ENCODE data around the gene SLC22A4. TPM values are rescaled to one million over a fixed set of nuclear protein-coding genes. Genes with fewer than 3 reads are reported as not detected.

SLC22A4 gene
- total RNA-seq, 2 experiments from 2014 or later: 0.16 to 0.22 TPM

- Mint-ChIP-seq H3K27me3 (no peaks in the 10 kb centered on the region), H3K4me1 (ENCODE audit: low read depth) (no peaks in the 10 kb centered on the region), H3K36me3 (ENCODE audit: low read depth) (peaks cover 39% of the 10 kb centered on the region), H3K4me3 (no peak overlapping the region), H3K9me3 (no peaks in the 10 kb centered on the region), H3K27ac (no peak overlapping the region)
- no peaks in the 10 kb centered on the region for H3K27me3 ChIP-seq (ENCODE audit: control insufficient read depth in 1 of 2, insufficient read depth in 2 of 2, low read length in 2 of 2)
- ATAC-seq (ENCODE audit: poor library complexity) (no peak), DNase-seq (no peak)
- H3K9me3 ChIP-seq (ENCODE audit: control insufficient read depth in 1 of 2, insufficient read depth in 1 of 2, low read length in 2 of 2): no peaks in the 10 kb centered on the region
- intact Hi-C loops (cut with DNase I, micrococcal nuclease): no loop called here
- TF ChIP-seq CTCF (IDR thresholded peaks at IDR 0.05): no peak
- ChIA-PET CTCF (no interaction called here), POLR2A (no interaction called here)
- H3K27ac ChIP-seq (ENCODE audit: low read depth in 1 of 2, low read length in 2 of 2): no peak overlapping the region
- H3K4me3 ChIP-seq (ENCODE audit: low read length): no peak overlapping the region
- no peaks in the 10 kb centered on the region for H3K4me1 ChIP-seq (ENCODE audit: insufficient read depth, low read length)
- peaks cover 3% of the 10 kb centered on the region for H3K36me3 ChIP-seq (ENCODE audit: insufficient read depth, low read length)
Observed at GRCh38 chr5:132344775-132345514, 50.8 kb downstream of the SLC22A4 start.

GRCh38 chr5:132353486-132353995 is 59.3 kb downstream of the SLC22A4 start:
- ATAC-seq (ENCODE audit: poor library complexity) (no peak), DNase-seq (no peak)
- no peak overlapping the region for H3K4me3 Mint-ChIP-seq
- H3K4me1 Mint-ChIP-seq (ENCODE audit: low read depth): no peaks in the 10 kb centered on the region
- no peak for TF ChIP-seq CTCF (IDR thresholded peaks at IDR 0.05)
- no peak overlapping the region for H3K4me3 ChIP-seq (ENCODE audit: low read length)
- H3K27me3 ChIP-seq (ENCODE audit: control insufficient read depth in 1 of 2, insufficient read depth in 2 of 2, low read length in 2 of 2): no peaks in the 10 kb centered on the region
- CTCF ChIA-PET: no interaction called here
- H3K27me3 Mint-ChIP-seq: no peaks in the 10 kb centered on the region
- peaks cover 4% of the 10 kb centered on the region for H3K4me1 ChIP-seq (ENCODE audit: insufficient read depth, low read length)
- H3K36me3 ChIP-seq (ENCODE audit: insufficient read depth, low read length): no peaks in the 10 kb centered on the region
- H3K9me3 ChIP-seq (ENCODE audit: control insufficient read depth in 1 of 2, insufficient read depth in 1 of 2, low read length in 2 of 2): no peaks in the 10 kb centered on the region
- H3K9me3 Mint-ChIP-seq: no peaks in the 10 kb centered on the region
- H3K27ac ChIP-seq (ENCODE audit: low read depth in 1 of 2, low read length in 2 of 2): no peak overlapping the region
- peaks cover 48% of the 10 kb centered on the region for H3K36me3 Mint-ChIP-seq (ENCODE audit: low read depth)
- intact Hi-C loops (cut with DNase I, micrococcal nuclease): no loop called here
- no peak overlapping the region for H3K27ac Mint-ChIP-seq
- POLR2A ChIA-PET: no interaction called here

- no peak overlapping the region for H3K4me3 ChIP-seq (ENCODE audit: low read length)
- Mint-ChIP-seq H3K9me3 (no peaks in the 10 kb centered on the region), H3K4me3 (no peak overlapping the region), H3K27me3 (no peaks in the 10 kb centered on the region), H3K27ac (no peak overlapping the region), H3K4me1 (ENCODE audit: low read depth) (no peaks in the 10 kb centered on the region), H3K36me3 (ENCODE audit: low read depth) (peaks cover 41% of the 10 kb centered on the region)
- CTCF ChIA-PET: no interaction called here
- DNase-seq (no peak), ATAC-seq (ENCODE audit: poor library complexity) (no peak)
- no peaks in the 10 kb centered on the region for H3K36me3 ChIP-seq (ENCODE audit: insufficient read depth, low read length)
- no peaks in the 10 kb centered on the region for H3K9me3 ChIP-seq (ENCODE audit: control insufficient read depth in 1 of 2, insufficient read depth in 1 of 2, low read length in 2 of 2)
- peaks cover 4% of the 10 kb centered on the region for H3K4me1 ChIP-seq (ENCODE audit: insufficient read depth, low read length)
- intact Hi-C loops (cut with DNase I, micrococcal nuclease): no loop called here
- no peak for TF ChIP-seq CTCF (IDR thresholded peaks at IDR 0.05)
- no peaks in the 10 kb centered on the region for H3K27me3 ChIP-seq (ENCODE audit: control insufficient read depth in 1 of 2, insufficient read depth in 2 of 2, low read length in 2 of 2)
- POLR2A ChIA-PET: interaction anchor here (0.6 kb wide), 1 partner anchor 332 kb away, joined by 3 read pairs; no protein-coding TSS in a partner anchor
- H3K27ac ChIP-seq (ENCODE audit: low read depth in 1 of 2, low read length in 2 of 2): no peak overlapping the region
Observed at GRCh38 chr5:132354381-132355139, 60.4 kb downstream of the SLC22A4 start.
